AG09319 (cell line): ENCODE data around the gene CEP78.
"Not testable (repeated sequence)": the region's sequence is repeated elsewhere in the genome, so short reads cannot be mapped to it uniquely, and the experiment has no call there.

Experiments used
- DNase-seq: peaks from one replicate; pipeline ENCODE4 v3.0.0-alpha.2; 2010; ENCODE audit warnings: low read depth; ENCODE audit errors: extremely low read depth
- TF ChIP-seq, protein P1 (sequence below): IDR thresholded peaks from 2 replicates; pipeline ENCODE4 v1.5.1; 2011; ENCODE audit warnings: low read depth, mild to moderate bottlenecking, inconsistent platforms, low read length, moderate library complexity

Gene CEP78

DNA sequence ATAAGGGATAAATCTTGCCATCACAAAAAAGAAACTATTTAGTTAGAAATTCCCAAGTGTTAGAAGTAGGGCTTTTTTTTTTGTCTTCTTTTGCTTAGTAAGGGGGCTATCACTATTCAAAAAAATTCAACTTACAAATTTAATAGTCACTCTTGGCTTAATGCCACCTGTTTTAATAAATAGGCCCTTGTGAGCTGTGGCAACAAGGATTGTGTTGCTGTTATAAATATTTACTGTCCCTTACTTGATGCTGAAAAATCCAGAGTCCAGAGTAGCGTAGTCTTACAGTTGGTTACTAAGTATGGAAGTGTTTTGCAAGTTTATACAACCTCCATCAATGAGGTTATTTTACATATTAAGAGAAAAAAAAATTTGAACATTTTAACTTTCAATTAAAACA lies 21.4 kb upstream of the CEP78 start:
- TF ChIP-seq, protein P1, sequence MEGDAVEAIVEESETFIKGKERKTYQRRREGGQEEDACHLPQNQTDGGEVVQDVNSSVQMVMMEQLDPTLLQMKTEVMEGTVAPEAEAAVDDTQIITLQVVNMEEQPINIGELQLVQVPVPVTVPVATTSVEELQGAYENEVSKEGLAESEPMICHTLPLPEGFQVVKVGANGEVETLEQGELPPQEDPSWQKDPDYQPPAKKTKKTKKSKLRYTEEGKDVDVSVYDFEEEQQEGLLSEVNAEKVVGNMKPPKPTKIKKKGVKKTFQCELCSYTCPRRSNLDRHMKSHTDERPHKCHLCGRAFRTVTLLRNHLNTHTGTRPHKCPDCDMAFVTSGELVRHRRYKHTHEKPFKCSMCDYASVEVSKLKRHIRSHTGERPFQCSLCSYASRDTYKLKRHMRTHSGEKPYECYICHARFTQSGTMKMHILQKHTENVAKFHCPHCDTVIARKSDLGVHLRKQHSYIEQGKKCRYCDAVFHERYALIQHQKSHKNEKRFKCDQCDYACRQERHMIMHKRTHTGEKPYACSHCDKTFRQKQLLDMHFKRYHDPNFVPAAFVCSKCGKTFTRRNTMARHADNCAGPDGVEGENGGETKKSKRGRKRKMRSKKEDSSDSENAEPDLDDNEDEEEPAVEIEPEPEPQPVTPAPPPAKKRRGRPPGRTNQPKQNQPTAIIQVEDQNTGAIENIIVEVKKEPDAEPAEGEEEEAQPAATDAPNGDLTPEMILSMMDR: no peak
- DNase-seq: no peak

GRCh38 chr9:78215706-78216105 lies 20.2 kb upstream of the CEP78 start:
- TF ChIP-seq, protein P1: no peak
- DNase-seq: no peak

- TF ChIP-seq, protein P1: no peak
- no peak for DNase-seq
Observed at GRCh38 chr9:78218890-78219289, 17.0 kb upstream of the CEP78 start.

GRCh38 chr9:78221425-78221824 lies 14.4 kb upstream of the CEP78 start:
- DNase-seq: no peak
- TF ChIP-seq, protein P1: no peak

DNA sequence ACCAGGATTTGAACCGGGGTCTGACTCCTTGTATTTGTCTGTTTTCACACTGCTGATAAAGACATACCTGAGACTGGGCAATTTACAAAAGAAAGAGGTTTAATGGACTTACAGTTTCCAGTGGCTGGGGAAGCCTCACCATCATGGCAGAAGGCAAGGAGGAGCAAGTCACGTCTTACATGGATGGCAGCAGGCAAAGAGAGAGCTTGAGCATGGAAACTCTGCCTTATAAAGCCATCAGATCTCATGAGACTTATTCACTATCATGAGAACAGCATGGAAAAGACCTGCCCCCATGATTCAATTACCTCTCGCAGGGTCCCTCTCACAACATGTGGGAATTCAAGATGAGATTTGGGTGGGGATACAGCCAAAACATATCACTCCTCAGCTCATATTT lies 14.0 kb upstream of the CEP78 start:
- DNase-seq: not testable (repeated sequence)

- DNase-seq: no peak
Observed at GRCh38 chr9:78230761-78231160, 5.1 kb upstream of the CEP78 start.

DNA sequence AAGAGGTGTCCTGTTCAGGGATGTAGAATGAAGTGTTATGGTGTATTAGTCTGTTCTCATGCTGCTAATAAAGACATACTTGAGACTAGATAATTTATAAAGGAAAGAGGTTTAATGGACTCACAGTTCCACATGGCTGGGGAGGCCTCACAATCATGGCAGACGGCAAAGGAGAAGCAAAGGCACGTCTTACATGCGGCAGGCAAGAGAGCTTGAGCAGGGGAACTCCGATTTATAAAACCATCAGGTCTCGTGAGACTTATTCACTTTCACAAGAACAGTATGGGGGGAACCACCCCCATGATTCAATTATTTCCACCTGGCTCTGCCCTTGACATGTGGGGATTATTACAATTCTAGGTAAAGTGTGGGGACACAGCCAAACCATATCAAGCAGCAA lies 3.4 kb upstream of the CEP78 start:
- not testable (repeated sequence) for DNase-seq

More at GRCh38 chr9:78230761-78231160, 5.1 kb upstream of the CEP78 start:
- TF ChIP-seq, protein P1: no peak

GRCh38 chr9:78234810-78235209 lies 1.1 kb upstream of the CEP78 start:
- no peak for DNase-seq
- TF ChIP-seq, protein P1: no peak
